Thyroid gland (tissue), 4 donors: ENCODE measurements around the gene DAPP1. TPM values are rescaled to one million over a fixed set of nuclear protein-coding genes. Genes with fewer than 3 reads are reported as not detected.

Source experiments
- DNase-seq, 2 donors: peaks; one replicate each; pipeline ENCODE4 v3.0.0-alpha.2; 2019
- H3K27ac ChIP-seq, 3 donors: fragments of 200-600 bp; sonication (generic); 1 replicate in 2 of 3; 2 replicates in 1 of 3; pipeline ENCODE4 v1.5.1; 2016 to 2019; ENCODE audit warnings: mild to moderate bottlenecking in 1 of 3, moderate library complexity in 1 of 3
- H3K27me3 ChIP-seq: fragments of 200-600 bp; sonication (generic); one replicate; pipeline ENCODE4 v1.5.1; 2019
- H3K36me3 ChIP-seq, 2 donors: fragments of 200-600 bp; sonication (generic); one replicate each; pipeline ENCODE4 v1.5.1; 2016 to 2019
- H3K4me1 ChIP-seq, 2 donors: fragments of 200-600 bp; sonication (generic); one replicate each; pipeline ENCODE4 v1.5.1; 2017 to 2019
- H3K4me3 ChIP-seq, 3 donors: fragments of 200-600 bp; sonication (generic); replicated peaks in 1 of 3; 1 replicate in 2 of 3; 2 replicates in 1 of 3; pipeline ENCODE4 v1.5.1; 2016; ENCODE audit warnings: mild to moderate bottlenecking in 1 of 3
- H3K9me3 ChIP-seq: fragments of 200-600 bp; sonication (generic); one replicate; pipeline ENCODE4 v1.5.1; 2017
- CTCF ChIP-seq, 6 experiments: fragments of 200-600 bp in 3 of 6; fragments of 450-650 bp in 3 of 6; sonication (generic) in 3 of 6; IDR thresholded peaks; one replicate each; pipeline ENCODE4 v1.5.1; 2016 to 2019; ENCODE audit warnings: antibody characterized with exemption in 6 of 6, mild to moderate bottlenecking in 2 of 6, inconsistent platforms in 1 of 6, moderate library complexity in 1 of 6
- POLR2A ChIP-seq, 2 donors: fragments of 450-650 bp; IDR thresholded peaks; one replicate each; pipeline ENCODE4 v1.6.1; 2017; ENCODE audit warnings: antibody characterized with exemption in 2 of 2, mild to moderate bottlenecking in 2 of 2, moderate library complexity in 1 of 2
- WGBS, 2 donors: methylation state at CpG; one replicate each; pipeline ENCODE4 v1.1.5; 2017; 5-methylcytosine and 5-hydroxymethylcytosine counted together
- intact Hi-C: fragments of 100-400 bp; cut with DNase I; formaldehyde crosslinking; loops from one replicate; pipeline ENCODE4 v1.15.1; 2023
- total RNA-seq, 4 donors: library from RNA; depleted of rRNA; stranded (reverse); fragments of >200 nt; gene quantifications; one replicate each; pipeline ENCODE4 v1.2.3, GENCODE V29; 2016

The DAPP1 gene
- total RNA-seq, 4 donors from 2014 or later = 0.33 to 1.5 (median 0.70) TPM

DNA sequence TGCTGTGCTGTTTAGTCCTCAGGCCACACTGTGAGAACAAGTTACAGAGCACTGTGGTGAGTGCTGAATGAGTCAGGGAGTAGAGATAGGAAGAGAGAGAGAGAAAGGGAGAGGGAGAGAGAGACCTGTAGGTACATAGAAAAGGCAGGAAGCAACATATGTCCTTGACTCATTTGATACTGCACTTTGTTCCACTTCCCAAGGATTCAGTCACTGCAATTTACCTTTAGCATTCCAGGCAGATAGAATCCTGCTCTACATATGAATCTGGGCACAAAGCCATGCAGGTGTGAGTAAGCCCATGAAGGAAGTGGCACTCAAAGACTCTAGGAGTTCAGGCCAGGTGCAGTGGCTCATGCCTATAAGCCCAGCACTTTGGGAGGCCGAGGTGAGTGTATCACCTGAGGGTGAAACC, 1.0 kb upstream of the DAPP1 start:
- peaks cover 5 to 9% of the 10 kb centered on the region in 2 donors for H3K4me1 ChIP-seq
- intact Hi-C loops = loop anchor here (10.0 kb wide), 1 partner anchor 129 kb away; the partner anchor contains the start of gene DNAJB14
- H3K4me3 ChIP-seq = no peak overlapping the region
- H3K27ac ChIP-seq = peak overlapping the region in 1 of 3 donors; percentile 41
- TF ChIP-seq CTCF (IDR thresholded peaks at IDR 0.05) (no peak), POLR2A (IDR thresholded peaks at IDR 0.05) (no peak)
- WGBS, 2 donors = 21 to 33% methylated on average over 1 of the region's 1 CpG
- peak; percentile 77 to 78 for DNase-seq
- no peaks in the 10 kb centered on the region for H3K9me3 ChIP-seq
- H3K36me3 ChIP-seq = no peaks in the 10 kb centered on the region
- H3K27me3 ChIP-seq = no peaks in the 10 kb centered on the region

DNA sequence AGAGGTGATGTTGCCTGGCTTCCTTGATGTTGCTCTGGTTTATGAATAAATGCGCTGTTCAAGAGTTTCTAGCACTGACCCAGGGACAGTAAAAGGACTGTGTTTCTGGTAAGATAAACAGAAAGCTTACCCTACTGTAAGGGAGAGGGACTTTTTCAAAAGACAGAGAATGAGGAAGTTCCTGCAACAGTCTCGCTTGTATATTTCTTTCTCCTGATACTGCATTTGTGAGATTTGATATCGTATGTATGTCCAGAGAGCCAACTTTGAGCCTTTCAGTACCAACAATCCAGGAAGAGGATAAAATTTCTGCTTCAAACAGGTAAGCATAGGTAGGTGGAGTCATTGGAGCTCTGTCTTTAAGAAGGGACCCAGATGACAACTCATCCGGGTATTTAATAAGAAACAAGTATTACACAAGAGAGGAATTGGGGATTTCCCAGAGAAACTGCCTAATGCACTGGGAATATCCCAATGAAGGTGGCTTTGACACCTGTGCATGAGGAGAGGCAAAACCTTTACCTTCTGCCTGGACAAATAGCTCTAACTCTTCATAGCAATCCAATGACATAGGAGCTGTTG, 773 bp downstream of the DAPP1 start:
- TF ChIP-seq POLR2A (IDR thresholded peaks at IDR 0.05) (no peak), CTCF (IDR thresholded peaks at IDR 0.05) (no peak)
- Histone ChIP-seq H3K4me3 (no peak overlapping the region), H3K27me3 (no peaks in the 10 kb centered on the region), H3K36me3 (no peaks in the 10 kb centered on the region), H3K9me3 (no peaks in the 10 kb centered on the region), H3K27ac (no peak overlapping the region), H3K4me1 (peaks cover 5 to 9% of the 10 kb centered on the region in 2 donors)
- intact Hi-C loops = loop anchor here (10.0 kb wide), 1 partner anchor 127 kb away; the partner anchor contains the start of gene DNAJB14
- 87 to 90% methylated on average over 4 of the region's 4 CpGs for WGBS, 2 donors
- no peak for DNase-seq

GRCh38 chr4:99818661-99819060, 2.0 kb downstream of the DAPP1 start:
- H3K27ac ChIP-seq = no peak overlapping the region
- no peaks in the 10 kb centered on the region for H3K27me3 ChIP-seq
- DNase-seq = no peak
- H3K4me1 ChIP-seq = peaks cover 5 to 9% of the 10 kb centered on the region in 2 donors
- TF ChIP-seq POLR2A (IDR thresholded peaks at IDR 0.05) (no peak), CTCF (IDR thresholded peaks at IDR 0.05) (no peak)
- H3K4me3 ChIP-seq = no peak overlapping the region
- intact Hi-C loops = loop anchor here (10.0 kb wide), 1 partner anchor 126 kb away; the partner anchor contains the start of gene DNAJB14
- 77 to 89% methylated on average over 1 of the region's 1 CpG for WGBS, 2 donors
- H3K36me3 ChIP-seq = no peaks in the 10 kb centered on the region
- H3K9me3 ChIP-seq = no peaks in the 10 kb centered on the region

DNA sequence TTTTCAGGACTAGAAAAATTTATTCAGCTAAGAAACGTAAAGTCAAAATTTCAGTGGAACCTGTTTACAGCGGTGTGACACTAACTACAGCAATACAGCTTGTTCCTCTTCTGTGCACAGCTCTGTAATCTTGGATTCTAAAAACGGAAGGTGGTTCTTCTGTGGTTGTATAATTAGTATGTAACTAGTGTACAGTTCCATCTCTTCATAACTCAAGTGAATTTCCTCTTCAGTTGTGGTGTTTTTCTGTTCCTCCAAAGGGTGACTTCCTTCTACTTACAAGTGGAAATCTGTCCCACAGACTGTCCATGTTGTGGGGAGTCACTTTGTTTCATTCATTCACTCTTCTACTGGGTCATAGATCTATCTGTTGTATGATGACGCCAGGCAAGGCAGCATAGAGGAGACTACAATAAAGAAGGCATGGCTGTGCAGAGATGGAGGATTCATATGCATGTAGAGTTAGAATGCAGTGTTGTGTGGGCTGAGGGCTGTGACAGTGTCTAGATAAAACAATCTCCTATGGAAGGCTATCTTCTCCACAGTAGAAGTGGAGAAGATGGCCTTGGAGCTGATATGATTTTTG, 5.4 kb downstream of the DAPP1 start:
- no peak overlapping the region for H3K27ac ChIP-seq
- H3K36me3 ChIP-seq = no peaks in the 10 kb centered on the region
- H3K4me3 ChIP-seq = no peak overlapping the region
- no peaks in the 10 kb centered on the region for H3K9me3 ChIP-seq
- no peaks in the 10 kb centered on the region for H3K27me3 ChIP-seq
- DNase-seq = no peak
- 64 to 85% methylated on average over 4 of the region's 4 CpGs for WGBS, 2 donors
- intact Hi-C loops = no loop called here
- no peak for TF ChIP-seq POLR2A (IDR thresholded peaks at IDR 0.05)
- TF ChIP-seq CTCF (IDR thresholded peaks at IDR 0.05) = no peak
- H3K4me1 ChIP-seq = no peaks in the 10 kb centered on the region

- Histone ChIP-seq H3K27me3 (no peaks in the 10 kb centered on the region), H3K27ac (no peak overlapping the region), H3K36me3 (no peaks in the 10 kb centered on the region), H3K4me3 (no peak overlapping the region), H3K9me3 (no peaks in the 10 kb centered on the region), H3K4me1 (no peaks in the 10 kb centered on the region)
- no peak for DNase-seq
- WGBS, 2 donors = 91 to 97% methylated on average over 3 of the region's 3 CpGs
- intact Hi-C loops = no loop called here
- TF ChIP-seq POLR2A (IDR thresholded peaks at IDR 0.05) (no peak), CTCF (IDR thresholded peaks at IDR 0.05) (no peak)
These were observed 6.1 kb downstream of the DAPP1 start for GRCh38 chr4:99822734-99823133.
